Fibroblast of the conjunctiva (primary cell): ENCODE measurements around the gene HOGA1.
A peak's percentile ranks its signal among the peaks of the same experiment; 100 is the strongest.
"Not testable (repeated sequence)": the region's sequence is repeated elsewhere in the genome, so short reads cannot be mapped to it uniquely, and the experiment has no call there.

Source experiments
- DNase-seq: peaks from one replicate; pipeline ENCODE4 v3.0.0-alpha.2; 2010; ENCODE audit warnings: low read depth

The HOGA1 gene

DNA sequence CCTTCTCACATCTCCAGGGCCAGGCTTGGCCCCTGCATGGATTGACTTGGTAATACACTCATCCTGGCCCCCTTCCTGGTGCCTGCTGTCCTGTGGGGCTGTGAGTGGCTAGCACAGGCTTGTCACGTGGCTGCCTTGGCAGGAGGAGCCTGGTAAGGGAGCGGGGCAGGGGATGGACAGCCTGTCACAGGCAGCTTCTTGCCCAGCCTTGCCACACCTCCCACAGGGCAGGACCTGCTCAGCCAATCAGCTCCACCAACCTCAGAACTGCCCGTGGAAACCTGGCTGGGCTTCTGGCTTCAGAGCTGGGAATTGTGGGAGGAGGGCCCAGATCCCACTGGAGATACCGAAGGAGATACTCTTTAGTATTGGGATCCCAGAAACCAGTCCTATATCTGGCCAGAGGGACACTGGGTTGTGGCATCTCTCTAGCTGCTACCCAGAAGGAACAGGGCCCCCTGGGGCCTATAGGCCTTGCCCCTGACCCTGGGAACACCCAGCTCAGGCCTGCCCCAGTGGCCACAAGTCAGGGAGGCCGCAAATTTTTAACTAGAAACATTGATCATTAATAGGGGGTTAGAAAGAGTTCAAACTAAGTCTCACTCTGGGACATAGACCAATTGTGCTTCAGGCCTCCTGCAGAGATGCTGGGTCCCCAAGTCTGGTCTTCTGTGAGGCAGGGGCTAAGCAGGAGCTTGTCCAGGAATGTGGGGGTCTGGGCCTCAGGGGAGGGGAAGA lies at the start of gene HOGA1:
TSS of gene HOGA1 (plus strand) at position 330 of the 738 bp plus-strand sequence. CDS start at position 645, 315 bp downstream.
- peak; percentile 65 for DNase-seq

- DNase-seq: no peak
Observed at GRCh38 chr10:97534746-97535367, 49.3 kb upstream of the HOGA1 start.

- DNase-seq: no peak
Observed at GRCh38 chr10:97537186-97537869, 46.9 kb upstream of the HOGA1 start.

GRCh38 chr10:97538411-97538810 lies 45.8 kb upstream of the HOGA1 start:
- DNase-seq: no peak

GRCh38 chr10:97538839-97539238 lies 45.4 kb upstream of the HOGA1 start:
- DNase-seq: no peak

DNA sequence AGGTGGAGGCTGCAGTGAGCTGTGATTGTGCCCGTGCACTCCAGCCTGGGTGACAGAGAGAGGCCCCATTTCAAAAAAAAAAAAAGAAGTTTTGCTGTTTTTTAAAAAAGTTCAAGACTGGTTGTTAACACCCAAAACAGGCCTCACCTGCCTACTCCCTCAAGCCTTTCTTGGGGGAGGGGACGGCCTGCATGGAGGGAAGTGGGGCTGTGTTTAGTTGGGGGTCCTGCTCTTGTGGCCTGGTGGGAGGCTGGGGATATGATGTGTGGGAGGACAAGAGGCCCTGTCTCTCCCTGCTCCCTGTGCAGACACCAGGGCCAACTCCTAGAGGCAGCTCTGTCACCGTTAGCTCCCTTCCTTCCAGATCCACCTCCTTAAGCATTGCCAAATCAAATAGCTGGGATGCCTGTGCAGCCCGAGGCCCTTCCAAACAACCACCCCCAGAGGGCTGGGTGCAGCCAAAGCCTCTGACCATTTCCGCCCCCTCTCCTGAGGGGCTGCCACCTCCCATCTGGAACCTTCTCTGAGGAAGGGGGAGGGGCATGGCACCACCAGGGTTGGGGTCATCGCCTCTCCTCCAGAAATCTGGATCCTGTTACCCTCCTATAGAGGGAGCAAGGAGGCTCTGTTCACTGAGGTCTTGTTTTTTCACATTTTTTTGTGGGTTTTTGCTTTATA lies 44.5 kb upstream of the HOGA1 start:
- DNase-seq: peak; percentile 87

GRCh38 chr10:97540669-97541500 lies 43.3 kb upstream of the HOGA1 start:
- no peak for DNase-seq

DNA sequence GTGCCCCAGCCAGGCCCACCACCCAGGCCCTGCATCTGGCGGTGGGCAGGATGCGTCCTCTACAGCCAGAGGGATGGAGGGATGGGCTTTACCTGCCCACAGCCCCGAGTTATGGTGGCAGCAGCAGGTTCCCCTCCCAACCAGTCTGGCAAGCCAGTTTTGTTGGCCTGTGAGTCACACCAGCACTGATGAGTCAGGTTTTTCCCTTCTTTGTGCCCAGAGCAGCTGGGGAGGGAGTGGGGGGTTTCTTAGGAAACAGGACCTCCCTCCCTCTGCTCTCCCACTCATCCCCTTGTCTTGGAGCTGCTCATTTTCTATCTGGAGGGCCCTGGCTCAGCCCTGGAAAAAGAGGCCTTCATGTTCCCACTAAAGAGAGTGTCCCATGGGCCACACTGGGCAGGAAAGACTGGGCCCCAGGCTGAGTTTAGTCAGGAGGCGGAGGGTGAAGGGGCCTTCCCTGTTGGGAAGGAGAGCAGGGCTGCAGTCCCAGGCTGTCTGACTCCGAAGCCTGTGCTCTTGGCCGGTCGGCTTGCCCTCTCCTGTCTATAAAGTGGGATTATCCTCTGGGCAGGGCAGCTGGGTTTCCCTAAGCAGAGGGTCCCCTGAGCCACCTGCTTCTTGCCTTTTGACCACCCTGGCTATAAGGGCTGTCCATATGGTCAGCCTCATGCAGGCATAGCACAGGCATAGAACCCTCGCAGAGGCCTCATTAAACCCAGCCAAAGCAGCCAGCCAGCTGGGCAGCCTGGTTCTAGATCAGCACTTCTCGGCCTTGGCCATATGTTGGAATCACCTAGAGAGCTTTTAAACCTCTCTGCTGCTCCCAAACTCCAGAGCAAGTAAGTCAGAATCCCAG lies 41.8 kb upstream of the HOGA1 start:
- DNase-seq: peak; percentile 96

GRCh38 chr10:97543025-97543546 lies 41.1 kb upstream of the HOGA1 start:
- peak; percentile 89 for DNase-seq

DNA sequence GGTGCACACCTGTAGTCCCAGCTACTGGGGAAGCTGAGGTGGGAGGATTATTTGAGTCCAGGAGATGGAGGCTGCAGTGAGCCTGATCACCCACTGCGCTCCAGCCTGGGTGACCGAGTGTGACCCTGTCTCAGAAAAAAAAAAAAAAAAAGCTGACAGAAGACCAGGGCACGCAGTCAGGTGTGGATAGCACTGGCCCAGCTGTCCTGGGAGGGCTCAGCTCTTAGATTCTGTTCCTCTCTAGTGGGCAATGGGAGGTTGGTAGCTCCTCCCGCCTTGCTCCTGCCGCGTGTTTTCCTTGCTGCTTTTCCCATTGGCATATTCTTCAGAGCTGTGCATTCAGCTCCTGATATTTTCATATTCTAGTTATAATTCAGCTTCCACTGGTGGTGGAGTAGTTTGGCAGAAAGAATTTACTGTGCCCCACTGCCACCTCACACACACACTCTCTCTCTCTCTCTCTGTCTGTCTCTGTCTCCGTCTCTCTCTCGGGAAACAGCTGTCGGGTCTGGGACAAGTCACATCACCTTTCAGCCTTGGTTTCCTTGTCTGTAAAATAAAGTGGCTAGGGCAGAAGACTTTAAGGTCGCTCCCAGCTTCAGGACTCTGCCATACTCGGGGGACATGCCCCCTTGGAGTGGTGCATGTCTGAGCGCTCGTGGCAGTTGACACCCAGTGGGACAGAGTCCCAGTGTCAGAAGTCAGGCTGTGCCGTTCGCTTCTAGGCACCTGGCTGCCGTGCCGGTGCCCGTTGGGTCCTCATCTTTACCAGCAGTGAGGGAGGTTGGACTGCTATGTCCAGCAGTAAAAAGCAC lies 37.5 kb upstream of the HOGA1 start:
- DNase-seq: no peak

DNA sequence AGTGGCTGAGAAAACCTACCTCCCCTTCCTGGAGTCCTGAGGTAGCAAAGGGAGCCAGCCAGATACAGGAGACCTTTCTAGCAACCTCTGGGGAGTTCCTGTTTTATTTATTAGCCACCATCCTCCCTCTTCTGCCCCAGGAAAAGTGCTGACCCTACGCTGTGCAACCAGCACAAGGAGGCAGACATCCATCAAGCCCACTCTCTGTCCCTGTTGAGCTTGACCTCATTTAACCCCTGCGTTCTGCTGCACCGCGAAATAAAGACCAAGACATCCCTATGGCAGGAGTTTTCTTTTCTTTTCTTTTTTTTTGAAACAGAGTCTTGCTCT lies 37.0 kb upstream of the HOGA1 start:
- no peak for DNase-seq

- no peak for DNase-seq
Observed at GRCh38 chr10:97547962-97548361, 36.2 kb upstream of the HOGA1 start.

- DNase-seq: no peak
Observed at GRCh38 chr10:97548828-97549455, 35.2 kb upstream of the HOGA1 start.

GRCh38 chr10:97549587-97550322 lies 34.4 kb upstream of the HOGA1 start:
- no peak for DNase-seq

DNA sequence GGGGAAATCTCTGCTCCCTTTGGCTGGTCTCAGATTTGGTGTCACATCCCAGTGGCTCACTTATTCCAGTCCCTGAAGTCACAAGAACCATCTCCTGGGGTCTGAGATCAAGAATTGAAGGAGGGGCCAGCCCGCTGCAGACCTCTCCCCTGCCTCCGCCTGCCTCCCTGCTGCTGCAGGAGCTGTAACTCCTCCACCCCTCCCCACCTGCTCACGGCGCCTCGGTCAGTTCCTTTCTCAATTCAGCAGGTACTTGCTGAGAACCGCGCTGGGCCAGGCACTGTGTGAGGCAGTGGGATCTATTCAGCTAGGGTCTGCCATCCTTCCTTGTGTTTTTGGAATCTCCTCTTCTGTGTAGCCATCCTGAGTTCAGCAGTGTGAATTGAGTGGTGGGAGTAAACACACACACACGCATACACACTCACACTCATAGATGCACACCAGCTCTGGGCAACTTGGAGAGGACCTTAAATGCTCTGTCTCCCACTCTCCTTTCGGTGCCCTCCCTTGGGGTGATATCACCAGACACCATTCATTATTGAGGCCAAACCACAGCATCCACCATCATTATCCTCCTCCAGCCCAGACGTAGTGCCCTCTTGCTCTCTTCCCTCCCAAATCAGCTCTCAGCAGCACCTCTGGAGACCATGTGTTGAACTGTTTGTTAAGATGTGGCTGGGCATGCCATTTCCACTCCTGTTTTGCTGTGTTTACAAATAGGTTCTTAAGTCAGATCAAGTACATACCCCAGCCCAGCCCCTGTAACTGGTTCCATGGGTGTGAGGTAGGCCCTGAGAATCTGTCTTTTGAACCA lies 33.6 kb upstream of the HOGA1 start:
- no peak for DNase-seq

GRCh38 chr10:97551271-97551670 lies 32.9 kb upstream of the HOGA1 start:
- no peak for DNase-seq

- DNase-seq: peak; percentile 67
Observed at GRCh38 chr10:97553575-97554031, 30.6 kb upstream of the HOGA1 start.

GRCh38 chr10:97554336-97554735 lies 29.9 kb upstream of the HOGA1 start:
- not testable (repeated sequence) for DNase-seq
